Gastroesophageal sphincter (tissue), 4 donors: ENCODE measurements around the gene MACF1. TPM values are rescaled to one million over a fixed set of nuclear protein-coding genes. Genes with fewer than 3 reads are reported as not detected.
"Not testable (repeated sequence)": the region's sequence is repeated elsewhere in the genome, so short reads cannot be mapped to it uniquely, and the experiment has no call there.

Experiments used
- ATAC-seq: fragments of 150-250 bp; one replicate; pipeline ENCODE4 v1.9.1; 2016; ENCODE audit warnings: mild to moderate bottlenecking, moderate library complexity
- H3K27ac ChIP-seq, 4 donors: fragments of 200-600 bp; sonication (generic) in 3 of 4; 1 replicate in 3 of 4; 2 replicates in 1 of 4; pipeline ENCODE4 v1.5.1; 2016 to 2019
- H3K27me3 ChIP-seq: fragments of 200-600 bp; sonication (generic); one replicate; pipeline ENCODE4 v1.5.1; 2019
- H3K36me3 ChIP-seq, 2 donors: fragments of 200-600 bp; sonication (generic); one replicate each; pipeline ENCODE4 v1.5.1; 2019; ENCODE audit warnings: control low read depth in 1 of 2
- H3K4me1 ChIP-seq, 3 donors: fragments of 200-600 bp; sonication (generic); 1 replicate in 2 of 3; 2 replicates in 1 of 3; pipeline ENCODE4 v1.5.1; 2016 to 2019; ENCODE audit warnings: control low read depth in 2 of 3
- H3K4me3 ChIP-seq, 2 donors: fragments of 200-600 bp; sonication (generic); one replicate each; pipeline ENCODE4 v1.5.1; 2019; ENCODE audit warnings: mild to moderate bottlenecking in 1 of 2, moderate library complexity in 1 of 2
- H3K9me3 ChIP-seq, 3 donors: fragments of 200-600 bp; sonication (generic); one replicate each; pipeline ENCODE4 v1.5.1; 2017 to 2019; ENCODE audit warnings: control low read depth in 2 of 3
- EP300 ChIP-seq: sonication (generic); formaldehyde crosslinking; IDR thresholded peaks from one replicate; pipeline ENCODE4 v1.6.1; 2017; ENCODE audit warnings: antibody characterized with exemption, mild to moderate bottlenecking
- POLR2A ChIP-seq, 2 donors: fragments of 450-650 bp; IDR thresholded peaks; one replicate each; pipeline ENCODE4 v1.6.1; 2017; ENCODE audit warnings: antibody characterized with exemption in 2 of 2, mild to moderate bottlenecking in 2 of 2, moderate library complexity in 1 of 2
- POLR2AphosphoS5 ChIP-seq: sonication (generic); formaldehyde crosslinking; IDR thresholded peaks from one replicate; pipeline ENCODE4 v1.6.1; 2017; ENCODE audit warnings: antibody characterized with exemption
- WGBS, 2 donors: methylation state at CpG; one replicate each; pipeline ENCODE4 v1.1.5; 2018; ENCODE audit warnings: low coverage in 1 of 2; 5-methylcytosine and 5-hydroxymethylcytosine counted together
- total RNA-seq, 4 donors: library from RNA; depleted of rRNA; stranded (reverse); fragments of >200 nt; gene quantifications; one replicate each; pipeline ENCODE4 v1.1.0, GENCODE V29; 2016
- TF ChIP-seq, protein P1 (sequence below), 4 experiments: fragments of 200-600 bp in 2 of 4; fragments of 450-650 bp in 2 of 4; sonication (generic) in 1 of 4; IDR thresholded peaks; one replicate each; pipeline ENCODE4 v1.5.1; 2017 to 2019; ENCODE audit warnings: antibody characterized with exemption in 4 of 4, mild to moderate bottlenecking in 2 of 4, moderate library complexity in 2 of 4

The MACF1 gene
- total RNA-seq, 4 donors from 2014 or later = 454 to 752 (median 541) TPM

DNA sequence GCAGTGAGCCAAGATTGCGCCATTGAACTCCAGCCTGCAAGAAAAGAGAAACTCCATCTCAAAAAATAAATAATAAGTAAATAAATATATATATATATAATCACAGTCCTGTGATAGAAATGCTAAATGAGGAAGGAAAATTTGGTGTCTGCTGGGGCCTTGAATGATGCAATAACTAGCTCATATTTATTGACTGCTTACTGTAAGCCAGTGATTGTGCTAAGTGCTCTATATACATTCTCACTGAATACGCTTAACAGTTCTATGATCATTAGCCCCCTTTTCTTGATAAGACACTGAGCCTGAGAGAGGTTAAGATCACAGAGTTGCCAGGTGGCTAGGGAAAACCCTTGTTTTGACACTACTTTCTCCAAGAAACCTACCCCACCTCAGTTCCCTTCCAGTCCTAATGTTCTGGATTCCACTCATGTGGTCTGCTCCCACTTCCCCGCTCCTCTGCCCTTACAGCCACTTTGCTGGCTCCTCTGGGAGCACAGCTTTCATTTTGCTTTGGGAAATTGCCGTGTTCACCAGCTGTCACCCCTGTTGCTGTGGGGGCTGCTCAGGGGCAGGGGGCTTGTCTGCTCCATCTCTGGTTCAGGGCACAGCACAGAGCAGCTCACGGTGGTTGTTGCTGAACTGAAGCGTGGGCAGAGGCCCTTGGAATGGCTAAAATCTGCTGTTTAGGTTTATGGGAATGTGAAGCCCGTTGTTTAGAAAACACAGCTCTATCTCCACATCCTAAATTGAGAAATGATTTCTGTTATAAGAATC lies 284.5 kb downstream of the MACF1 start:
- peaks cover 0 to 23% (median 3%) of the 10 kb centered on the region in 3 donors for H3K4me1 ChIP-seq
- WGBS, 2 donors = 45 to 58% methylated on average over 2 to 3 of the region's 7 CpGs
- no peak overlapping the region for H3K4me3 ChIP-seq
- peaks cover 38% of the 10 kb centered on the region for H3K27me3 ChIP-seq
- no peaks in the 10 kb centered on the region for H3K9me3 ChIP-seq
- H3K27ac ChIP-seq = no peak overlapping the region
- no peak for TF ChIP-seq POLR2A (IDR thresholded peaks at IDR 0.05)
- TF ChIP-seq, protein P1, sequence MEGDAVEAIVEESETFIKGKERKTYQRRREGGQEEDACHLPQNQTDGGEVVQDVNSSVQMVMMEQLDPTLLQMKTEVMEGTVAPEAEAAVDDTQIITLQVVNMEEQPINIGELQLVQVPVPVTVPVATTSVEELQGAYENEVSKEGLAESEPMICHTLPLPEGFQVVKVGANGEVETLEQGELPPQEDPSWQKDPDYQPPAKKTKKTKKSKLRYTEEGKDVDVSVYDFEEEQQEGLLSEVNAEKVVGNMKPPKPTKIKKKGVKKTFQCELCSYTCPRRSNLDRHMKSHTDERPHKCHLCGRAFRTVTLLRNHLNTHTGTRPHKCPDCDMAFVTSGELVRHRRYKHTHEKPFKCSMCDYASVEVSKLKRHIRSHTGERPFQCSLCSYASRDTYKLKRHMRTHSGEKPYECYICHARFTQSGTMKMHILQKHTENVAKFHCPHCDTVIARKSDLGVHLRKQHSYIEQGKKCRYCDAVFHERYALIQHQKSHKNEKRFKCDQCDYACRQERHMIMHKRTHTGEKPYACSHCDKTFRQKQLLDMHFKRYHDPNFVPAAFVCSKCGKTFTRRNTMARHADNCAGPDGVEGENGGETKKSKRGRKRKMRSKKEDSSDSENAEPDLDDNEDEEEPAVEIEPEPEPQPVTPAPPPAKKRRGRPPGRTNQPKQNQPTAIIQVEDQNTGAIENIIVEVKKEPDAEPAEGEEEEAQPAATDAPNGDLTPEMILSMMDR (IDR thresholded peaks at IDR 0.05) = no peak
- no peak for TF ChIP-seq POLR2AphosphoS5
- no peak for TF ChIP-seq EP300
- peaks cover 6 to 45% of the 10 kb centered on the region in 2 donors for H3K36me3 ChIP-seq
- ATAC-seq = no peak

DNA sequence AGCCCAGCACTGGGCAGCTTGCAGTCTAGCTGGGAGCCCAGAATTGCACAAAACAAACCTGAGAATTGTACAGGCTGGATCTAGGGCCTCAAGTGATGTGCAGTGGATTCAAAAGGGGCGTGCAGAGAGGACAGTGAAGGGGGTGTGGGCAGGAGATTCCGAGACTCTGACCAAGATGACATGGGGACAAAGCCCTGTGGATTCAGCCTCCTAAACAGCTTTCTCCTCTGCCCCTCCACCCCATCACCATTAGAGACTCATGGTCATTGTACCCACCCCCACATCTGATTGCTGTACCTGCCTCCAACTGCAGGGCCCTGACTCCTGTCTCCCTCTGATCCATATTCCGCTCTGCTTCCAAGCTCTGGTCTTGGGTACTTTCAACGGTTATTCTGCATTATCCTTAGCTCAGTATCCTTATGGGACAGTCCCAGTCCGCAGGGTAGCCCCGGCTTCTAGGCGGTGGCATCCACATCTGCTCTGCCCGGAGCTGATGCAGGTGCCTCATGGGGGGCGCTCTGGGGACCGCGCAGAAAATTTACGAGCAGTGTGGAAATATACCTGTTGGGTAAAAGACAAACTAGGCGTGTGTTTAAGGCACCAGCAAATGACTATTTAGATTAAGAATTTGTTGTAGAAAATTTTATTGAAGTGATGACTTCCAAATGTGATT lies 285.2 kb downstream of the MACF1 start:
- no peaks in the 10 kb centered on the region for H3K9me3 ChIP-seq
- no peak overlapping the region for H3K4me3 ChIP-seq
- peaks cover 0 to 23% (median 3%) of the 10 kb centered on the region in 3 donors for H3K4me1 ChIP-seq
- TF ChIP-seq, protein P1 (IDR thresholded peaks at IDR 0.05) = no peak
- TF ChIP-seq EP300 = no peak
- no peak for TF ChIP-seq POLR2A (IDR thresholded peaks at IDR 0.05)
- TF ChIP-seq POLR2AphosphoS5 = no peak
- peaks cover 2 to 38% of the 10 kb centered on the region in 2 donors for H3K36me3 ChIP-seq
- no peak overlapping the region for H3K27ac ChIP-seq
- 47 to 48% methylated on average over 5 to 11 of the region's 13 CpGs for WGBS, 2 donors
- peaks cover 44% of the 10 kb centered on the region for H3K27me3 ChIP-seq
- no peak for ATAC-seq

DNA sequence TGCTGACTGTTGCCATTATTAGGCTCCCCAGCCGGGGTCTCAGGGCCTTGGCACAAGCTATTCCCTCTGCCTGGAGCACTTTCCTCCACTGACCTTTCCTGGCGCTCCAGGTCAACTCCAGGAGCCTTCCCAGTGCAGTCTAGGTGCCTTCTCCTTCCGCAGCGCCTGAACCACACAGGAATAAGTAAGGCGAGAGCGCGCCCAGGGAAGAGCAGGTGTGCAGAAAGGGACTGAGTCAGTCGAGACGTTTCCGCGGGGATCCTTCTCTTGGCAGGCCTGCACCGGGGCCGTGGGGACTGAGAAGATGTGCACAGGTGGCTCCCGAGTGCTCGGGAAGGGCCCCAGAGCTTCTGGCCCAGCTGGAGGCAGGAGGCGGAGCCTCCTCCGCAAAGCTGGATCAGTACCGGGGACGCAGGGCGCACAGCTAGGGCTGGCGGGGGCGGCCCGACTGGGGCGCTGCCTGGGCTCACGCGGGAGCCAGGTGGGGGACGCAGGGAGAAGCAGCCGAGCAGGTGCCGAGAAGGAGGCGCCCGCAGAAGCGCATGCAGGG lies 286.2 kb downstream of the MACF1 start:
- peak overlapping the region in 1 of 4 donors; percentile 13 for H3K27ac ChIP-seq
- ATAC-seq = peak; percentile 10
- H3K4me1 ChIP-seq = peaks cover 0 to 19% (median 3%) of the 10 kb centered on the region in 3 donors
- peaks cover 0 to 28% of the 10 kb centered on the region in 2 donors for H3K36me3 ChIP-seq
- H3K4me3 ChIP-seq = peak overlapping the region; percentile 11 to 55
- no CpG with 5 or more reads among the region's 32 CpGs for WGBS, 2 donors
- H3K9me3 ChIP-seq = no peaks in the 10 kb centered on the region
- TF ChIP-seq POLR2AphosphoS5 (no peak), POLR2A (IDR thresholded peaks at IDR 0.05) (no peak), EP300 (no peak)
- TF ChIP-seq, protein P1 (IDR thresholded peaks at IDR 0.05) = no peak
- H3K27me3 ChIP-seq = peaks cover 44% of the 10 kb centered on the region

DNA sequence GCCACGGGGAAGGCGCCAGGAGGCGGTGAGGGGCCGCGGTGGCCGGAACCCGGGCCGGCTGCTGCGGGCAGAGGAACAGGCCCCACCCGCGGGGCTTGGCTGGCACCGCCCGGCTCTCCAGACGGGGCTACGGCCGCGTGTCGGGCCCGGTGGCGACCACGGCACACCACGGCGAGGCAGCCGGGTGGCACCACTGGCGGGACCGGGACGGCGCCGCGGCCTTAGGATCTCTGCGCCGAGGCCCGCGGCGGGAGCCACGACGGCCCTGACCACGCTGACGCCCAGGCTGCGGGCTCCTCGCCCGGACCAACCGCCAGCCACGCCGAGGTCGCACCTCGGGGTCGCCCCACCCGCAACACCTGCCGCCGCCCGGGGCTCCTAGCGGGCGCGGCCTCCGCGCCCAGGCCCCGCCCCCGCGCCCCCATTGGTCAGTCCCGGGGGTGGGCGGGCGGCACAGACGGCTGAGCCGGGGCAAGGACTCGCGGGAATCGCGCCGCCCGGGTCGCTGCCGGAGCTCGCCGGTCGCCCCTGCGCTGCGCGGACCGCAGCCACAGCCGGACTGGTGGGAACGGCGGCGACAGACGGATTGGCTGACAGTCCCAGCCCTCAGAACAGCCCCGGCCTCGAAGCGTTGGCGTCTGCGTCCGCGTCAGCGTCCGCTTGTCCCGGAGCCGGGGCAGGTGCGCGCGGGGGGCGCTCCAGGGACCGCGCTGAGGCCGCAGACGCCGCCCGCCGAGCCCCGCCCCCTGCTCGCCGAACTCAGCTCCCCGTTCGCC lies 286.8 kb downstream of the MACF1 start, which contains the start of gene BMP8A:
BMP8A (plus strand) TSS at position 491 of the 776 bp plus-strand sequence. CDS start 356 bp downstream, outside the sequence.
- H3K27ac ChIP-seq = peak within 1 kb of the TSS in 1 of 4 donors; percentile 13
- H3K36me3 ChIP-seq = peaks cover 0 to 22% of the 10 kb centered on the region in 2 donors
- no peaks in the 10 kb centered on the region for H3K9me3 ChIP-seq
- no CpG with 5 or more reads among the region's 112 CpGs for WGBS, 2 donors
- peak within 1 kb of the TSS; percentile 11 to 55 for H3K4me3 ChIP-seq
- TF ChIP-seq POLR2A (IDR thresholded peaks at IDR 0.05) (peak in 1 of 2 donors; percentile 8), EP300 (no peak)
- peaks cover 0 to 19% (median 3%) of the 10 kb centered on the region in 3 donors for H3K4me1 ChIP-seq
- peak; percentile 80 for ATAC-seq
- H3K27me3 ChIP-seq = peaks cover 44% of the 10 kb centered on the region

DNA sequence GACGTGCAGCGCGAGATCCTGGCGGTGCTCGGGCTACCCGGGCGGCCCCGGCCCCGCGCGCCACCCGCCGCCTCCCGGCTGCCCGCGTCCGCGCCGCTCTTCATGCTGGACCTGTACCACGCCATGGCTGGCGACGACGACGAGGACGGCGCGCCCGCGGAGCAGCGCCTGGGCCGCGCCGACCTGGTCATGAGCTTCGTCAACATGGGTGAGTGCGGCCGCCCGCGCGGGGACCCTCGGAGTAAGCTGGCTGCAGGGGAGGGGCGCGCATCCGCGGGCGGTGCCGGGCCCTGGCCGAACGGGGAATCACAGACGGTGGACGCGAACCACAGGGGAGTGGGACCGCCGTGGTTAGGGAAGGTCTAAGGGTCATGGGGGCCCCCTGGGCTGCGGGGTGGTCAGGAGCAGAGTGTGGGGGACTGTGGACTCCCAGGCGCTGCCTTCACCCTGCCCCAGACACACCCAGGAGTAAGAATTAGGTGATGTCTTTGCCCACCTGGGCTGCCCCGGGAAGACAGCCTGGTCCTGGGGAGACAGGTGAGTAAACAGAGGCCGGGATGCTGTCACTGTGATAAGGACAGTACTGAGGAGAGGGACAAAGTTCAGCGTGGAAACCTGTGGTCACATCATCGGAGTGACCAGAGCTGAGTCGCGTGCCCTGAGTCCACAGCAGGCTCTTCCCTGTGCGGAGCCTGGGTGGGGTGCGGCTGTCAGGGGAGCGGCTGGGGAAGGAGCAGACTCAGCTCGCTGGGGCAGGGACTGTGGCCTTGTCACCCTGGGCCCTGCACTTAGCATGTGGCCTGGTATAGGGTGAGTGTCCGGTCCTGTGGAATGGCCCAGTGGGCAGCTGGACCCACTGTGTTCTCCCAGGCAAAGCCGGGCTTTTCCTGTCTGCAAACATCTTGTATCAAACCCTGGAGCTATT lies 287.9 kb downstream of the MACF1 start:
- peaks cover 48% of the 10 kb centered on the region for H3K27me3 ChIP-seq
- peak overlapping the region in 1 of 2 donors; percentile 55 for H3K4me3 ChIP-seq
- peaks cover 0 to 19% (median 3%) of the 10 kb centered on the region in 3 donors for H3K4me1 ChIP-seq
- not testable (repeated sequence) for ATAC-seq, H3K9me3 ChIP-seq, H3K27ac ChIP-seq
- peaks cover 0 to 11% of the 10 kb centered on the region in 2 donors for H3K36me3 ChIP-seq
- WGBS, 2 donors = 78 to 85% methylated on average over 2 to 6 of the region's 67 CpGs

DNA sequence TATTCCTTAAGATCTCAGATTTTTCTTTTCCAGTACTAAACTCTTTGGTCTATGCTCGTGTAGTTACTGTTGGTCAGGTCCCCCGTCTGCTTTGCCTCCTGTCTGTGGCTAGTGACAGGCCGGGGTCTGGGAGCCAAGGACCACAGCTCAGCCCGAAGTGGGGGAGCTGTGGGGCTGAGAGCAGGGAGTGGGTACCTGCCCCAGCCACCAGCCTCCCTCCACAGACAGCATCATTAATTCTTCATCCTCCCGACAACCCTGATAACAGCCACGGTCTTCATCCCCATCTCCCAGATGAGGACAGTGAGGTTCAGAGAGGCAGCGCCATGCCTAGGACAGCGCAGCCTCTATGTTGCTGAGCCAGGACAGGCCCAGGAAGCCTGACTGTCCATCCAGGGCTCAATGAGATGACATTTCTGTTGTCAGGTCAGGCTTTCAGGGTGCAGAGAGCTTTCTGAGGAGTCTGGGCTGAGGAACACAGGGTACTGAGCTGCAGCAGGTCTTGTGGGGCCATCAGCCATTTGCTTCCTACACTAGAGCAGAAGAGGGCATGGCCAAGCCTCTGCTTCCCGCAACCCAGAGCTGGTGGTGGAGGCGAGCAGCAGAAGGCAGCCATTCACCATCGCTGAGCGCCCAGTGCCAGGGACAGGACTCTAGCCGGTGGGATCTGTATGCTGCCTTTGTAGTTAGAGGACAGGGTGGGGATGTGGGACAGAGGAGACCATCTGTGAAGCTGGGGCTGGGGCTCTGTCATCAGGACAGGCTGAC lies 288.7 kb downstream of the MACF1 start:
- peaks cover 0 to 19% (median 3%) of the 10 kb centered on the region in 3 donors for H3K4me1 ChIP-seq
- H3K27ac ChIP-seq, H3K36me3 ChIP-seq, H3K9me3 ChIP-seq, H3K4me3 ChIP-seq, ATAC-seq: not testable (repeated sequence)
- WGBS, 2 donors = 65 to 92% methylated on average over 2 to 5 of the region's 13 CpGs
- H3K27me3 ChIP-seq = peaks cover 52% of the 10 kb centered on the region
